NB4 (cell line): ENCODE data around the gene LAMA1.

Experiments used
- POLR2A ChIP-seq: IDR thresholded peaks from 2 replicates; pipeline ENCODE4 v1.6.1; 2011; ENCODE audit warnings: mild to moderate bottlenecking; ENCODE audit not compliant: insufficient read length; ENCODE audit errors: extremely low read depth
- TF ChIP-seq, protein P1 (sequence below): IDR thresholded peaks from one replicate; pipeline ENCODE4 v1.5.1; 2012; ENCODE audit warnings: low read depth, low read length
- TF ChIP-seq, protein P2 (sequence below): IDR thresholded peaks from 2 replicates; pipeline ENCODE4 v1.6.1; 2011; ENCODE audit warnings: low read depth, low read length

DNA sequence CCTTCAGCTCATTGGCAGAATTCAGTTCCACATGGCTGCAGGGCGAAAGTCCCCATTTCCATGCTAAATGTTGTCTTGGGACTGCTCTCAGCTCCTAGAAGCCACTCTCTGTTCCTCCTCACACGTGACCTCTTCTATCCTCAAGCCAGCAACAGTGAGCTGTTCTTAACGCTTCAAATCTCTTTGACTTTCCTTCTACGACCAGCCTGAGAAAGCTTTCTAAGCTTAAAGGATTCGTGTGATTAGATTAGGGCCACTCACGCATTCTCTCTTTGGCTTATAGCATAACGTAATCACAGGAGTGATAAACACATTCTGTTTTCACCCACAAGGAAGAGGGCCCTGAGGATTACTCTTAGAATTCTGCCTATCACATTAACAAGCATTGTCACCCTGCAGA lies 29.8 kb upstream of the LAMA1 start:
- TF ChIP-seq, protein P1, sequence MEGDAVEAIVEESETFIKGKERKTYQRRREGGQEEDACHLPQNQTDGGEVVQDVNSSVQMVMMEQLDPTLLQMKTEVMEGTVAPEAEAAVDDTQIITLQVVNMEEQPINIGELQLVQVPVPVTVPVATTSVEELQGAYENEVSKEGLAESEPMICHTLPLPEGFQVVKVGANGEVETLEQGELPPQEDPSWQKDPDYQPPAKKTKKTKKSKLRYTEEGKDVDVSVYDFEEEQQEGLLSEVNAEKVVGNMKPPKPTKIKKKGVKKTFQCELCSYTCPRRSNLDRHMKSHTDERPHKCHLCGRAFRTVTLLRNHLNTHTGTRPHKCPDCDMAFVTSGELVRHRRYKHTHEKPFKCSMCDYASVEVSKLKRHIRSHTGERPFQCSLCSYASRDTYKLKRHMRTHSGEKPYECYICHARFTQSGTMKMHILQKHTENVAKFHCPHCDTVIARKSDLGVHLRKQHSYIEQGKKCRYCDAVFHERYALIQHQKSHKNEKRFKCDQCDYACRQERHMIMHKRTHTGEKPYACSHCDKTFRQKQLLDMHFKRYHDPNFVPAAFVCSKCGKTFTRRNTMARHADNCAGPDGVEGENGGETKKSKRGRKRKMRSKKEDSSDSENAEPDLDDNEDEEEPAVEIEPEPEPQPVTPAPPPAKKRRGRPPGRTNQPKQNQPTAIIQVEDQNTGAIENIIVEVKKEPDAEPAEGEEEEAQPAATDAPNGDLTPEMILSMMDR: no peak
- no peak for TF ChIP-seq POLR2A
- TF ChIP-seq, protein P2, sequence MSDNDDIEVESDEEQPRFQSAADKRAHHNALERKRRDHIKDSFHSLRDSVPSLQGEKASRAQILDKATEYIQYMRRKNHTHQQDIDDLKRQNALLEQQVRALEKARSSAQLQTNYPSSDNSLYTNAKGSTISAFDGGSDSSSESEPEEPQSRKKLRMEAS: no peak
